OCI-LY1 (cell line): ENCODE measurements around the gene TVP23A.
"Not testable (repeated sequence)": the region's sequence is repeated elsewhere in the genome, so short reads cannot be mapped to it uniquely, and the experiment has no call there.

Experiments used
- EZH2 ChIP-seq: fragments of 200-600 bp; sonication (generic), shearing (Covaris generic); IDR thresholded peaks from 2 replicates; pipeline ENCODE4 v1.8.0; 2017; ENCODE audit warnings: borderline replicate concordance, mixed run types, mild to moderate bottlenecking, antibody characterized with exemption, low read length, moderate library complexity, mixed read lengths
- TF ChIP-seq, protein P1 (sequence below): fragments of 200-600 bp; sonication (generic), shearing (Covaris generic); IDR thresholded peaks from 2 replicates; pipeline ENCODE4 v1.5.1; 2017; ENCODE audit warnings: mild to moderate bottlenecking, antibody characterized with exemption, low read length, moderate library complexity, mixed read lengths

DNA sequence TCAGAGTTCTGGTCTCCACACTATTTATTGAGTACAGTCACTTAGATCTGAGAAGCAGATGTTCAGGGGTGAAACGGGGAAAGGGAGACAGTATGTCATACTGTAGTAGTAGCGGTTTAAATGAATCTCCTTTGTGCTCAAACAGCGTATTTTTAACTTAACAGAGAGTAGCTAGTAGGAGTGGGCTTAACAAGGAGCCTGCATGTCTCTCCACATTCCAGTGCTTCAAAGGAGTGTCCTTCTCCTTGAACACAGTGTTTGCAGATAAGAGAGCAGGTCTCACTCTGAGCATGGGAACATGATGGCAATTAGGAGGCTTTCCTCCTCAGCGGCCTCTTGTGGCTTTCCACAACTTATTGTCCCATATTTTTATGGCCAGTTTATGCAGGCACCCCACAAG is 30.0 kb downstream of the TVP23A start:
- TF ChIP-seq, protein P1, sequence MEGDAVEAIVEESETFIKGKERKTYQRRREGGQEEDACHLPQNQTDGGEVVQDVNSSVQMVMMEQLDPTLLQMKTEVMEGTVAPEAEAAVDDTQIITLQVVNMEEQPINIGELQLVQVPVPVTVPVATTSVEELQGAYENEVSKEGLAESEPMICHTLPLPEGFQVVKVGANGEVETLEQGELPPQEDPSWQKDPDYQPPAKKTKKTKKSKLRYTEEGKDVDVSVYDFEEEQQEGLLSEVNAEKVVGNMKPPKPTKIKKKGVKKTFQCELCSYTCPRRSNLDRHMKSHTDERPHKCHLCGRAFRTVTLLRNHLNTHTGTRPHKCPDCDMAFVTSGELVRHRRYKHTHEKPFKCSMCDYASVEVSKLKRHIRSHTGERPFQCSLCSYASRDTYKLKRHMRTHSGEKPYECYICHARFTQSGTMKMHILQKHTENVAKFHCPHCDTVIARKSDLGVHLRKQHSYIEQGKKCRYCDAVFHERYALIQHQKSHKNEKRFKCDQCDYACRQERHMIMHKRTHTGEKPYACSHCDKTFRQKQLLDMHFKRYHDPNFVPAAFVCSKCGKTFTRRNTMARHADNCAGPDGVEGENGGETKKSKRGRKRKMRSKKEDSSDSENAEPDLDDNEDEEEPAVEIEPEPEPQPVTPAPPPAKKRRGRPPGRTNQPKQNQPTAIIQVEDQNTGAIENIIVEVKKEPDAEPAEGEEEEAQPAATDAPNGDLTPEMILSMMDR, result not testable (repeated sequence)
- not testable (repeated sequence) for TF ChIP-seq EZH2
